HG03342 (cell line): Measurements from ENCODE around the gene LPXN.

Experiments used
- ATAC-seq: cut with Tn5 transposase; IDR thresholded peaks from one replicate; pipeline ENCODE4 v1.9.1; 2021; ENCODE audit warnings: mild to moderate bottlenecking, moderate library complexity; ENCODE audit not compliant: unreplicated experiment

Gene LPXN

GRCh38 chr11:58575377-58576020 lies at the start of gene LPXN:
Gene LPXN, minus strand, starts transcription at chr11:58575856. Its CDS starts 84 bp downstream, at chr11:58575772.
- no peak for ATAC-seq

- no peak for ATAC-seq
Observed at GRCh38 chr11:58625086-58625485, 49.4 kb upstream of the LPXN start.

GRCh38 chr11:58622344-58622743 lies 46.7 kb upstream of the LPXN start, which contains the start of gene CNTF:
Gene CNTF, plus strand, starts transcription at chr11:58622665. Its CDS starts 88 bp downstream, at chr11:58622753.
- no peak for ATAC-seq

- ATAC-seq = no peak
Observed at GRCh38 chr11:58621586-58622262, 46.1 kb upstream of the LPXN start.

- ATAC-seq = no peak
Observed at GRCh38 chr11:58617976-58618557, 42.4 kb upstream of the LPXN start.

- ATAC-seq = no peak
Observed at GRCh38 chr11:58616594-58616993, 40.9 kb upstream of the LPXN start.

- ATAC-seq = no peak
Observed at GRCh38 chr11:58615559-58615958, 39.9 kb upstream of the LPXN start.

GRCh38 chr11:58613228-58613627 lies 37.6 kb upstream of the LPXN start:
- ATAC-seq = no peak

GRCh38 chr11:58609723-58610122 lies 34.1 kb upstream of the LPXN start:
- no peak for ATAC-seq

- ATAC-seq = no peak
Observed at GRCh38 chr11:58608331-58608730, 32.7 kb upstream of the LPXN start.

- no peak for ATAC-seq
Observed at GRCh38 chr11:58606930-58607714, 31.5 kb upstream of the LPXN start.

- ATAC-seq = no peak
Observed at GRCh38 chr11:58600510-58600909, 24.9 kb upstream of the LPXN start.

GRCh38 chr11:58597486-58598144 lies 22.0 kb upstream of the LPXN start:
- ATAC-seq = no peak

- ATAC-seq = no peak
Observed at GRCh38 chr11:58596621-58597020, 21.0 kb upstream of the LPXN start.

GRCh38 chr11:58594826-58595225 lies 19.2 kb upstream of the LPXN start:
- no peak for ATAC-seq

GRCh38 chr11:58592760-58593472 lies 17.3 kb upstream of the LPXN start:
- no peak for ATAC-seq

- no peak for ATAC-seq
Observed at GRCh38 chr11:58591659-58592058, 16.0 kb upstream of the LPXN start.

GRCh38 chr11:58586998-58587397 lies 11.3 kb upstream of the LPXN start:
- no peak for ATAC-seq

- ATAC-seq = no peak
Observed at GRCh38 chr11:58582437-58582836, 6.8 kb upstream of the LPXN start.

GRCh38 chr11:58580311-58580710 lies 4.7 kb upstream of the LPXN start:
- no peak for ATAC-seq
